ENCODE measurements around the gene OR2W1. TPM values are rescaled to one million over a fixed set of nuclear protein-coding genes. Genes with fewer than 3 reads are reported as not detected.

The OR2W1 gene, protein sequence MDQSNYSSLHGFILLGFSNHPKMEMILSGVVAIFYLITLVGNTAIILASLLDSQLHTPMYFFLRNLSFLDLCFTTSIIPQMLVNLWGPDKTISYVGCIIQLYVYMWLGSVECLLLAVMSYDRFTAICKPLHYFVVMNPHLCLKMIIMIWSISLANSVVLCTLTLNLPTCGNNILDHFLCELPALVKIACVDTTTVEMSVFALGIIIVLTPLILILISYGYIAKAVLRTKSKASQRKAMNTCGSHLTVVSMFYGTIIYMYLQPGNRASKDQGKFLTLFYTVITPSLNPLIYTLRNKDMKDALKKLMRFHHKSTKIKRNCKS
- polyA plus RNA-seq (2013, experiment 1 of 2; ENCODE audit: insufficient read length): not detected
- polyA plus RNA-seq (2013, experiment 2 of 2; ENCODE audit: insufficient read length): not detected

GRCh38 chr6:29045075-29045474, at the start of gene OR2W1:
OR2W1 (minus strand) TSS chr6:29045175; CDS start chr6:29045175, 0 bp downstream.
- no peak for DNase-seq

- no peak for DNase-seq
These were observed 48.0 kb upstream of the OR2W1 start for GRCh38 chr6:29092957-29093356.

- no peak for DNase-seq
These were observed 42.2 kb upstream of the OR2W1 start, which contains the start of gene OR2B3 for GRCh38 chr6:29087213-29087612. OR2B3 (minus strand) TSS chr6:29087313; CDS start chr6:29087248, 65 bp downstream.

DNA sequence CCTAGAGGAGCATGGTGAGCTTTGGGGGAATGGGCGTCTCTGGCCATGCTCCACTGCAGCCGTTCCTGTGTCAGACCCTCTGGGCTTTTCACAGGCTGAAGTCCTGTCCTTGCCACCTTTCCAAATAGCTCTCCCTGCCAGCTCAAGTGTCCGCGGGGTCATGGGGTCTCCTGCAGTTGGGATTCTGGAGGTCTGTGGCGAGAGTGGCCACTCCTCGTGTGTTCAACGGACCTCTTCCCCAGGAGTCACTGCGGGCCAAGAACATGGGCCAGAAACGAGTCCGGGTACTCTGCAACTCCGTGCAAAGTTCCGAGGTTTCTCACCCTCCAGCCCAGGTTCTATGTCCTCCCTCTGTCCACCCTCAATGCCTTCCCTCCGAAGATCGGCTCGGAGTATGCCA, 37.5 kb upstream of the OR2W1 start:
- DNase-seq: no peak

DNA sequence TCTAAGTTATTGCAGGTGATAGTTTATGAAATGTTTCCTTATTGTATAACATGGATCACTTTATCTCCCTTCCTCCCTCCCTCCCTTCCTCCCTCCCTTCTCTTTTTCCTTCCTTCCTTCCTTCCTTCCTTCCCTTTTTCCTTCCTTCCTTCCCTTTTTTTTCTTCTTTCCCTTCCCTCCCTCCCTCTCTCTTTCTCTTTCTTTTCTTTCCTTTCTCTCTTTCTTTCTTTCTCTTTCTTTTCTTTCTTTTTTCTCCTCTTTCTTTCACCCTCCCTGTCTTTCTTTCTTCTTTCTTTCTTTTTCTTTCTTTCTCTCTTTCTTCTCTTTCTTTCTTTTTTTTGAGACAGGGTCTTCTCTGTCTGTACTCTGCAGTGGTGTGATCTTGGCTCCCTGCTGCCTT, 36.3 kb upstream of the OR2W1 start:
- DNase-seq: no peak

DNA sequence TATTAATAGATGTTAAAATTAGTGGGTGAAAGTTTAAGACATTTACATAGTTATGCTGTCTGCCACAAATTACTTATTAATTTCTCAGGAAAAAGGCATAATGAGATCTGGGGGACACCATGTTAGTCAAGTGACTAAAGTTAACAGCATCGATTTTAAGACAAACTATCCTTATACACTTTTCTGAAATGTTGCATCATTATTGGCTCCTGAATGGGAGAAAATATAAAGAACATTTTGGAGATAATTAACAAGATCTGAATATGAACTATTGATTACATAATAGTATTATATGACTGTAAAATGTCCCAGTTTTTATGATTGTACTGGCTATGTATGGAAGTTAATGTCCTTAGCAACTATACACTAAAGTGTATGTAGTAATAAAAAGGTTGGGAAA, 34.2 kb upstream of the OR2W1 start:
- DNase-seq: no peak

GRCh38 chr6:29071831-29072723, 27.1 kb upstream of the OR2W1 start:
- peak; percentile 4 for DNase-seq

GRCh38 chr6:29051680-29052079, 6.7 kb upstream of the OR2W1 start:
- no peak for DNase-seq

GRCh38 chr6:29035951-29036350, 9.0 kb downstream of the OR2W1 start:
- DNase-seq: no peak

GRCh38 chr6:29028821-29029220, 16.2 kb downstream of the OR2W1 start:
- DNase-seq: no peak

- no peak for DNase-seq
These were observed 18.9 kb downstream of the OR2W1 start for GRCh38 chr6:29025927-29026585.

- no peak for DNase-seq
These were observed 23.5 kb downstream of the OR2W1 start for GRCh38 chr6:29021434-29021833.

- no peak for DNase-seq
These were observed 25.3 kb downstream of the OR2W1 start for GRCh38 chr6:29019629-29020028.

DNA sequence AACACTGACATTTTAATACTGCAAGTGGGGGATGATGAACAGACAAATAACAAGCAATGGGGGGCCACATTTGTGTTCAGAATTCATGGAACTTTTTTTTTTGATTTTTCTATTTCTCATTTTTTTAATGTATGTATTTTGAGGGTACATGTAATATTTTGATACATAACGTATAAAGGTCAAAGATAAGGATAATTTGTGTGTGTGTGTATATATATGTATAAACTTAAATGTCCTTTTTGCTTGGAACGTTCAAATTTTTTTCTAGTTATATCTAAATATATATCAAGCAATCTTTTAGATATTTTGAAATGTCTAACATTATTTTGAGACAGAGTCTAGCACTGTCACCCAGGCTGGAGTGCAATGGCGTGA, 27.6 kb downstream of the OR2W1 start:
- no peak for DNase-seq

- peak; percentile 69 for DNase-seq
These were observed 28.2 kb downstream of the OR2W1 start for GRCh38 chr6:29016559-29017427.

DNA sequence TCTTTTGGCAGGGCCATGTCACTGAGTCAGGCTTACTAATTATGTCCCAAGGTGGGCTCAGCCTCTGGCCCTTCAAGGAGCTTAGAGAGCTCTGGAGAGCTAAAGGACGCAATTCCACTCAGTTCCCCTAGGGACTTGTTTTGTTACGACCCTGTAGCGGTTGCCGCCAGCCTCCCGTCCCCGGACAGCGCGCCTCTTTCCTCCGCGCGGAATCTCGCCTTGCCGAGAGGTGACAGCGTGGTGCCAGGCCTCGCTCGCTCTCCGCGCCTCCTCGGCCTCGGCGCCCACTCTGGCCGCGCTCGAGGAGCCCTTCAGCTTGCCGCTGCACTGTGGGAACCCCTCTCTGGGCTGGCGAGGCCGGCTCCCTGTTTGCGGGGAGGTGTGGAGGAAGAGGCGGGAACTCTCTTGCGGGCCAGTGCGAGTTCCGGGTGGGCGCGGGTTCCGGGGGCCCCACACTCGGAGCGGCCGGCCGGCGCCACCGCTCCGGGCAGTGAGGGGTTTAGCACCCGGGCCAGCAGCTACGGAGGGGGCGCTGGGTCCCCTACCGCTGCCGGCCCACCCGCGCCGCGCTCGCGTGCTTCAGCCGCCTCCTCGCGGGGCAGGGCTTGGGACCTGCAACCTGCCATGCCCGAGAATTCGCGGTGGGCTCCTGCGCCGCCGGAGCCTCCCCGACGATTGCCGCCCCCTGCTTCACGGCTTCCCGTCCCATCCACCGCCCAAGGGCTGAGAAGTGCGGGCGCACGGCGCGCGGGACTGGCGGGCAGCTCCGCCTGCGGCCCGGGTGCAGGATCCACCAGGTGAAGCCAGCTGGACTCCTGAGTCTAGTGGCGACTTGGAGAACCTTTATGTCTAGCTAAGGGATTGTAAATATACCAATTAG, 30.0 kb downstream of the OR2W1 start:
- peak; percentile 14 for DNase-seq

DNA sequence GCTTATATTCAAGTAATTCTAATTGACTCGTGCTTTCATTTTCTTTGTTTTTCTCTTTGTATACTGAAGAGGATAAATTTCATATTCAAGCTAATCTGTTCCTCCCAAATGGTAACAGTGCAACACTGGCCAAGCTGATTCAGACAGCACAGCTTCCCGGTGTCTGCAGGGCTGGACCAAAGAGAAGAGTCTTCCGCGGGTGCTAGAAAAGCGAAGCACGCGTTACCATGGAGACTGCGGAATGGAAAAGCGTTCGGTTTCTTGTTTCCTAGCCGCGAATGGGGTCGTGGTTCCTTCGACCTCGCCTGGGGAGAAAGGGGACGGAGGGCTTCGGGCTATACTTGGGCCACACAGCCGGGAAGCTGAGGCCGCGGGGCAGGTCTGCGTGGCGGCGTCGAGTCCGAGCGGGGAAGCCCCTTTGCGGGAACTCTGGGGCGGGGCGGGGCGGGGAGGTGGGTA, 33.7 kb downstream of the OR2W1 start:
- peak; percentile 70 for DNase-seq

DNA sequence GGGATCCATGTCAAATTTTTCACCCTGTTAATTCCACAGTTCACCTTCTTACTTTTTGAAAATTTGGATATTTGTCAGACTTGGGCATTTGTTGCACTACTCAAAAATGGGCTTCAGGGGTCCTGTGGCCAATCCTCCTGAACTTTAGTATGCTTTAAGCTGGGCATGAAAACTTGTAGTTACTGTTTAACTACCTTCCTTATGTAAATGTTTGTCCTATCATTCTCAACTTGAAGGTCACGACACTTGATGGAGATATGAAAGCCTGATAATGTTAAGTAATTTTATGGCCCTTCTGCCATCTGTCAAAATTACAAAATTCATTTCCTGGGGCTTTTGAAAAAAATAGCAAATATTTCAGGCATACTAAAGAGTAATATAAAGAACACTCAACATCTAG, 35.6 kb downstream of the OR2W1 start:
- no peak for DNase-seq

- no peak for DNase-seq
These were observed 36.9 kb downstream of the OR2W1 start for GRCh38 chr6:29008089-29008488.

DNA sequence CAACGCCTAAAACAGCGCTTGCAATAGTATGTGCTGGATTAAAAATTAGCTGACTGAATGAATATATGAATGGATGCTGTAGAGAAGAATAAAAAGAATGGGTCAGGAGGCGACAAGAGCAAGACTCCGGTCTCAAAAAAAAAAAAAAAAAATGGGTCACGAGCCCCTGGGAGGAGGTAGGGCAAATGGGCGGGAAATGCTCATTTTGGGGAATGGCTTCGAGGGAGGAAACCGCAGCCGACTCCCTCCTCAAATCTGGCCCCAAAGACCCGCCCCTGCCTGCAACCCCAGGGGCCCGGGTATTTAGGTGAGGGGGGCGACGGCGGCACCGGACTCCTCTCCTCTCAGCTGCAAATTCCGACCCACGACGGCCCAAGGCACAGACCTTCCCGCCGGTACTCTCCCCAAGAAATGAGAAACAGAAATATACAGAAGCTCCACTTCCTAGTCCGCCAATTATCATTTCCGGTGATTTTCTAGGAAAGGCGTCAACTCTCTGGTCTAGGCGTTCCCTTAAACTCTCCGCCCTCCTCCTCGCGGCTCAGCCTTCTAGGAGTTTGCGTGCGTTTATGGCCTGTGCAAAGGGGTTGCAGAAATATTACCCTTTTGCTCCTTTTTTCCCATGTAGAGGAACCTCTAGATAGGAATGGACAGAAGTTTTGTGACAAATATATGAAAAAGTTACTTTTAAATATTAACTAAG, 39.6 kb downstream of the OR2W1 start, which contains the start of gene ZNF311:
ZNF311 (minus strand) TSS at position 133 of the 703 bp plus-strand sequence. CDS start 1,361 bp downstream, outside the sequence.
- peak; percentile 75 for DNase-seq
